ENCODE measurements around the gene CDK5RAP2. TPM values are rescaled to one million over a fixed set of nuclear protein-coding genes. Genes with fewer than 3 reads are reported as not detected.

CDK5RAP2 gene
- total and polyA plus RNA-seq, 7 donors, result 10.6 to 57.8 (median 41.0) TPM

- intact Hi-C loops (cut with DNase I), result no loop called here
- TF ChIP-seq POLR2AphosphoS5 (IDR thresholded peaks at IDR 0.05) (no peak), EP300 (IDR thresholded peaks at IDR 0.05) (no peak), POLR2A (IDR thresholded peaks at IDR 0.05) (no peak)
- TF ChIP-seq, protein P1, sequence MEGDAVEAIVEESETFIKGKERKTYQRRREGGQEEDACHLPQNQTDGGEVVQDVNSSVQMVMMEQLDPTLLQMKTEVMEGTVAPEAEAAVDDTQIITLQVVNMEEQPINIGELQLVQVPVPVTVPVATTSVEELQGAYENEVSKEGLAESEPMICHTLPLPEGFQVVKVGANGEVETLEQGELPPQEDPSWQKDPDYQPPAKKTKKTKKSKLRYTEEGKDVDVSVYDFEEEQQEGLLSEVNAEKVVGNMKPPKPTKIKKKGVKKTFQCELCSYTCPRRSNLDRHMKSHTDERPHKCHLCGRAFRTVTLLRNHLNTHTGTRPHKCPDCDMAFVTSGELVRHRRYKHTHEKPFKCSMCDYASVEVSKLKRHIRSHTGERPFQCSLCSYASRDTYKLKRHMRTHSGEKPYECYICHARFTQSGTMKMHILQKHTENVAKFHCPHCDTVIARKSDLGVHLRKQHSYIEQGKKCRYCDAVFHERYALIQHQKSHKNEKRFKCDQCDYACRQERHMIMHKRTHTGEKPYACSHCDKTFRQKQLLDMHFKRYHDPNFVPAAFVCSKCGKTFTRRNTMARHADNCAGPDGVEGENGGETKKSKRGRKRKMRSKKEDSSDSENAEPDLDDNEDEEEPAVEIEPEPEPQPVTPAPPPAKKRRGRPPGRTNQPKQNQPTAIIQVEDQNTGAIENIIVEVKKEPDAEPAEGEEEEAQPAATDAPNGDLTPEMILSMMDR (IDR thresholded peaks at IDR 0.05), result no peak
- peaks cover 0 to 5% (median 2%) of the 10 kb centered on the region in 4 donors for H3K4me1 ChIP-seq
- 86 to 93% methylated on average over 3 of the region's 3 CpGs for WGBS, 2 donors
- no peaks in the 10 kb centered on the region for H3K9me3 ChIP-seq
- H3K36me3 ChIP-seq, result peaks cover 11 to 72% (median 17%) of the 10 kb centered on the region in 4 donors
- H3K27me3 ChIP-seq, result no peaks in the 10 kb centered on the region
- no peak for DNase-seq
- H3K27ac ChIP-seq, result no peak overlapping the region
- H3K4me3 ChIP-seq, result no peak overlapping the region
Observed at GRCh38 chr9:120538339-120538738, 41.6 kb downstream of the CDK5RAP2 start.

DNA sequence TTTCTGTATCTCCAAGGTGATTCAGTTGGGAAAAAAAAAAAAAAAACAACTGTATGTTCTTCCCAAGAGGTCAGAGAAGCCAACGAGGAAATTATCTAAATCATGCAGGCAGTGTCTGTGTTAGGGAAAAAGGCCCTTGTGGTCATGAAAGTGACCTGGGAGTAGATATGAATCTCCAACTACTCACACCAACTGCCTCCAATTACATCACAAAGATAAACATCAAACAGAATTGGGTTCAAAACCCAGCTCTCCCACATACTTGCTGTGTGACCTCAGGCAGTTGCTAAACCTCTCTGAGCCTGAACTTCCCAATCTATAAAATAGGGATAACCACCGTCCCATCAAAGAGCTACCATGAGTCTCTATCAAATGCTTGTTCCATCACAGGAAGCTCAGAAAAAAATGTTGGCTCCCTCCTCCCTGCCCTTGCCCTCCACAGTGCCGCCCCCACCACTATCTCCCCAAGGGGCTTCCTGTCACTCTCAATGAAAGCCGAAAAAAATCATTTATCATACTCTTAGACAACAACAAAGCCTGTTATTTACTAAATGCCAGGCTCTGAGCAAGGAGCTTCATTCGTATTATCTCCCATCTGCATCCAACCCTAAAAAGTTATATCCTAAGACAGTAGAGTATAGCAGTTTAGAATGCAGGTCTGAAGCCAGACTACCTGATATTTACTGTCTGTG, 42.9 kb downstream of the CDK5RAP2 start:
- peaks cover 0 to 5% (median 2%) of the 10 kb centered on the region in 4 donors for H3K4me1 ChIP-seq
- H3K27ac ChIP-seq, result no peak overlapping the region
- no peak overlapping the region for H3K4me3 ChIP-seq
- WGBS, 2 donors, result 86 to 87% methylated on average over 5 of the region's 5 CpGs
- TF ChIP-seq EP300 (IDR thresholded peaks at IDR 0.05) (no peak), POLR2AphosphoS5 (IDR thresholded peaks at IDR 0.05) (no peak), POLR2A (IDR thresholded peaks at IDR 0.05) (no peak)
- TF ChIP-seq, protein P1 (IDR thresholded peaks at IDR 0.05), result no peak
- peaks cover 11 to 72% (median 21%) of the 10 kb centered on the region in 4 donors for H3K36me3 ChIP-seq
- no peak for DNase-seq
- no peaks in the 10 kb centered on the region for H3K27me3 ChIP-seq
- intact Hi-C loops (cut with DNase I), result no loop called here
- no peaks in the 10 kb centered on the region for H3K9me3 ChIP-seq

- WGBS, 2 donors, result 95 to 98% methylated on average over 6 of the region's 6 CpGs
- peaks cover 0 to 5% (median 2%) of the 10 kb centered on the region in 4 donors for H3K4me1 ChIP-seq
- no peaks in the 10 kb centered on the region for H3K27me3 ChIP-seq
- H3K36me3 ChIP-seq, result peaks cover 11 to 75% (median 21%) of the 10 kb centered on the region in 4 donors
- H3K9me3 ChIP-seq, result no peaks in the 10 kb centered on the region
- intact Hi-C loops (cut with DNase I), result no loop called here
- H3K27ac ChIP-seq, result no peak overlapping the region
- TF ChIP-seq, protein P1 (IDR thresholded peaks at IDR 0.05), result no peak
- TF ChIP-seq POLR2AphosphoS5 (IDR thresholded peaks at IDR 0.05) (no peak), EP300 (IDR thresholded peaks at IDR 0.05) (no peak)
- no peak for DNase-seq
- H3K4me3 ChIP-seq, result no peak overlapping the region
Observed at GRCh38 chr9:120536094-120536493, 43.9 kb downstream of the CDK5RAP2 start.

- Histone ChIP-seq H3K9me3 (no peaks in the 10 kb centered on the region), H3K27me3 (no peaks in the 10 kb centered on the region), H3K4me3 (no peak overlapping the region), H3K27ac (no peak overlapping the region), H3K36me3 (peaks cover 18 to 88% (median 26%) of the 10 kb centered on the region in 4 donors), H3K4me1 (peaks cover 0 to 5% (median 2%) of the 10 kb centered on the region in 4 donors)
- intact Hi-C loops (cut with DNase I), result no loop called here
- DNase-seq, result no peak
- 87 to 89% methylated on average over 2 of the region's 2 CpGs for WGBS, 2 donors
- TF ChIP-seq POLR2A (IDR thresholded peaks at IDR 0.05), result no peak
- no peak for TF ChIP-seq EP300 (IDR thresholded peaks at IDR 0.05)
- TF ChIP-seq, protein P1 (IDR thresholded peaks at IDR 0.05), result no peak
- no peak for TF ChIP-seq POLR2AphosphoS5 (IDR thresholded peaks at IDR 0.05)
Observed at GRCh38 chr9:120534266-120534665, 45.7 kb downstream of the CDK5RAP2 start.

Data from sigmoid colon (tissue), 7 donors.